Liver (tissue), 9 donors: ENCODE measurements around the gene OFD1. TPM values are rescaled to one million over a fixed set of nuclear protein-coding genes. Genes with fewer than 3 reads are reported as not detected.
"Not testable (repeated sequence)": the region's sequence is repeated elsewhere in the genome, so short reads cannot be mapped to it uniquely, and the experiment has no call there.

Source experiments
- DNase-seq: peaks from one replicate; pipeline ENCODE4 v3.0.0-alpha.2; 2017; ENCODE audit warnings: low spot score
- H3K27ac ChIP-seq, 2 donors: one replicate each; pipeline ENCODE4 v1.7.0; 2013; ENCODE audit warnings: inconsistent platforms in 2 of 2, low read length in 2 of 2, control low read depth in 1 of 2, low read depth in 1 of 2, mild to moderate bottlenecking in 1 of 2
- H3K27me3 ChIP-seq, 4 donors: one replicate each; pipeline versions ENCODE4 v1.6.1 to v1.7.0; 2013; ENCODE audit warnings: low read length in 3 of 4, inconsistent platforms in 1 of 4, mild to moderate bottlenecking in 1 of 4, moderate library complexity in 1 of 4; ENCODE audit not compliant: control insufficient read depth in 4 of 4, insufficient read depth in 4 of 4
- H3K36me3 ChIP-seq, 4 donors: one replicate each; pipeline versions ENCODE4 v1.6.1 to v1.7.0; 2013; ENCODE audit warnings: low read length in 3 of 4, mild to moderate bottlenecking in 3 of 4, low read depth in 1 of 4, moderate library complexity in 1 of 4; ENCODE audit not compliant: control insufficient read depth in 4 of 4, insufficient read depth in 3 of 4
- H3K4me1 ChIP-seq, 4 donors: one replicate each; pipeline versions ENCODE4 v1.6.1 to v1.7.0; 2013; ENCODE audit warnings: low read length in 3 of 4, mild to moderate bottlenecking in 3 of 4, moderate library complexity in 1 of 4; ENCODE audit not compliant: control insufficient read depth in 4 of 4, insufficient read depth in 4 of 4
- H3K4me3 ChIP-seq, 3 donors: one replicate each; pipeline versions ENCODE4 v1.6.1 to v1.7.0; 2013; ENCODE audit warnings: low read length in 3 of 3, control low read depth in 1 of 3, low read depth in 1 of 3, mild to moderate bottlenecking in 1 of 3
- H3K9ac ChIP-seq, 2 donors: one replicate each; pipeline ENCODE4 v1.7.0; 2013; ENCODE audit warnings: low read length in 2 of 2, mild to moderate bottlenecking in 2 of 2, moderate library complexity in 2 of 2, control low read depth in 1 of 2, low read depth in 1 of 2
- H3K9me3 ChIP-seq, 4 donors: one replicate each; pipeline versions ENCODE4 v1.6.1 to v1.7.0; 2013; ENCODE audit warnings: low read length in 3 of 4; ENCODE audit not compliant: control insufficient read depth in 4 of 4
- CTCF ChIP-seq: fragments of 150-350 bp; IDR thresholded peaks from 2 replicates; pipeline ENCODE4 v1.5.1; 2017; ENCODE audit warnings: improper control_type of control experiment, low read depth, low read length; ENCODE audit not compliant: missing input control
- FOXA1 ChIP-seq: IDR thresholded peaks from 2 replicates; pipeline ENCODE4 v1.6.1; 2016; ENCODE audit warnings: antibody characterized with exemption
- FOXA2 ChIP-seq: IDR thresholded peaks from 2 replicates; pipeline ENCODE4 v1.6.1; 2016; ENCODE audit warnings: antibody characterized with exemption
- HNF4A ChIP-seq, 2 donors: conservative IDR thresholded peaks; 2 replicates each; pipeline ENCODE4 v1.6.1; 2016; ENCODE audit warnings: antibody characterized with exemption in 2 of 2, mild to moderate bottlenecking in 2 of 2
- JUND ChIP-seq, 2 donors: IDR thresholded peaks; 2 replicates each; pipeline ENCODE4 v1.6.1; 2016; ENCODE audit warnings: antibody characterized with exemption in 2 of 2
- MAX ChIP-seq: IDR thresholded peaks from 2 replicates; pipeline ENCODE4 v1.6.1; 2016; ENCODE audit warnings: antibody characterized with exemption
- NR2F2 ChIP-seq: IDR thresholded peaks from 2 replicates; pipeline ENCODE4 v1.6.1; 2016; ENCODE audit warnings: antibody characterized with exemption
- RXRA ChIP-seq, 2 donors: IDR thresholded peaks; 2 replicates each; pipeline ENCODE4 v1.6.1; 2017 to 2018; ENCODE audit warnings: antibody characterized with exemption in 2 of 2, mild to moderate bottlenecking in 1 of 2
- SP1 ChIP-seq: IDR thresholded peaks from 2 replicates; pipeline ENCODE4 v1.6.1; 2018; ENCODE audit warnings: antibody characterized with exemption, mild to moderate bottlenecking
- TAF1 ChIP-seq: conservative IDR thresholded peaks from 2 replicates; pipeline ENCODE4 v1.6.1; 2016; ENCODE audit warnings: antibody characterized with exemption, mild to moderate bottlenecking
- YY1 ChIP-seq: IDR thresholded peaks from 2 replicates; pipeline ENCODE4 v1.6.1; 2016; ENCODE audit warnings: antibody characterized with exemption, mild to moderate bottlenecking
- WGBS: extraction: QIAGEN DNeasy Blood & Tissue Kit; methylation state at CpG from one replicate; pipeline ENCODE4 v1.1.7; 2013; 5-methylcytosine and 5-hydroxymethylcytosine counted together
- polyA plus RNA-seq, 2 donors: library from polyadenylated mRNA; stranded (reverse) in 1 of 2; unstranded in 1 of 2; fragments of 200-250 nt in 1 of 2; fragments of >200 nt in 1 of 2; fragmentation: Nextera tagmentation in 1 of 2; extraction: Ambion mirVana in 1 of 2; gene quantifications; one replicate each; pipeline versions ENCODE4 v1.2.1 to v1.2.3, GENCODE V29; 2013 to 2015
- total RNA-seq, 2 donors: library from RNA; depleted of rRNA; stranded (reverse); fragments of >200 nt; gene quantifications; one replicate each; pipeline ENCODE4 v1.2.3, GENCODE V29; 2014
- donor health status: healthy.
- donor health status: healthy.
- donor health status: healthy.
- donor health status: healthy.
- donor health status: healthy.

OFD1 gene
- total and polyA plus RNA-seq, 4 donors, result 2.9 to 15.7 (median 9.6) TPM

GRCh38 chrX:13721371-13721770, 13.2 kb upstream of the OFD1 start:
- 94% methylated on average over 4 of the region's 4 CpGs for WGBS
- Histone ChIP-seq H3K9me3 (no peaks in the 10 kb centered on the region), H3K36me3 (peaks cover 0 to 10% (median 1%) of the 10 kb centered on the region in 4 donors), H3K4me3 (no peak overlapping the region), H3K4me1 (no peaks in the 10 kb centered on the region), H3K9ac (no peak overlapping the region), H3K27ac (no peak overlapping the region), H3K27me3 (no peaks in the 10 kb centered on the region)
- no peak for DNase-seq
- no peak for TF ChIP-seq FOXA2
- TF ChIP-seq TAF1, result no peak
- no peak for TF ChIP-seq HNF4A (conservative IDR thresholded peaks at IDR 0.05)
- TF ChIP-seq RXRA (IDR thresholded peaks at IDR 0.05), result no peak
- TF ChIP-seq FOXA1, result no peak
- no peak for TF ChIP-seq NR2F2
- no peak for TF ChIP-seq JUND (IDR thresholded peaks at IDR 0.05)
- no peak for TF ChIP-seq MAX
- no peak for TF ChIP-seq CTCF
- TF ChIP-seq YY1, result no peak

- DNase-seq, result no peak
- WGBS, result 59% methylated on average over 7 of the region's 7 CpGs
- Histone ChIP-seq H3K9me3 (no peaks in the 10 kb centered on the region), H3K36me3 (peaks cover 0 to 9% (median 1%) of the 10 kb centered on the region in 4 donors), H3K4me1 (no peaks in the 10 kb centered on the region), H3K27me3 (no peaks in the 10 kb centered on the region), H3K9ac (no peak overlapping the region), H3K27ac (no peak overlapping the region), H3K4me3 (no peak overlapping the region)
- TF ChIP-seq HNF4A (conservative IDR thresholded peaks at IDR 0.05), result no peak
- TF ChIP-seq RXRA (IDR thresholded peaks at IDR 0.05), result no peak
- no peak for TF ChIP-seq JUND (IDR thresholded peaks at IDR 0.05)
- no peak for TF ChIP-seq SP1
These were observed 12.6 kb upstream of the OFD1 start for GRCh38 chrX:13721819-13722519.

GRCh38 chrX:13724878-13725277, 9.7 kb upstream of the OFD1 start:
- H3K4me3 ChIP-seq, H3K36me3 ChIP-seq, H3K9me3 ChIP-seq, H3K9ac ChIP-seq, H3K4me1 ChIP-seq, H3K27me3 ChIP-seq, DNase-seq, H3K27ac ChIP-seq: not testable (repeated sequence)
- 88% methylated on average over 9 of the region's 9 CpGs for WGBS

- H3K27me3 ChIP-seq, H3K9me3 ChIP-seq, H3K4me1 ChIP-seq, H3K4me3 ChIP-seq, H3K9ac ChIP-seq, DNase-seq, H3K27ac ChIP-seq, H3K36me3 ChIP-seq: not testable (repeated sequence)
- 97% methylated on average over 2 of the region's 2 CpGs for WGBS
These were observed 8.0 kb upstream of the OFD1 start for GRCh38 chrX:13726583-13726982.

- not testable (repeated sequence) for H3K4me3 ChIP-seq, H3K27me3 ChIP-seq, H3K27ac ChIP-seq, H3K36me3 ChIP-seq, H3K9me3 ChIP-seq, DNase-seq, H3K9ac ChIP-seq
- H3K4me1 ChIP-seq, result peaks cover 1 to 25% (median 9%) of the 10 kb centered on the region in 4 donors
- WGBS, result 98% methylated on average over 1 of the region's 1 CpG
These were observed 4.0 kb upstream of the OFD1 start for GRCh38 chrX:13730523-13730922.
